Subcutaneous abdominal adipose tissue (tissue), 5 donors: Measurements from ENCODE around the gene LAMA1.
"Not testable (repeated sequence)": the region's sequence is repeated elsewhere in the genome, so short reads cannot be mapped to it uniquely, and the experiment has no call there.

Source experiments
- H3K27ac ChIP-seq: one replicate; pipeline ENCODE4 v1.7.0; 2013; ENCODE audit warnings: low read depth, mild to moderate bottlenecking, inconsistent platforms, low read length, moderate library complexity
- H3K27me3 ChIP-seq, 5 donors: one replicate each; pipeline ENCODE4 v1.7.0; 2013; ENCODE audit warnings: low read length in 5 of 5, inconsistent platforms in 1 of 5; ENCODE audit not compliant: control insufficient read depth in 5 of 5, insufficient read depth in 4 of 5
- H3K36me3 ChIP-seq, 5 donors: one replicate each; pipeline ENCODE4 v1.7.0; 2013; ENCODE audit warnings: low read length in 5 of 5; ENCODE audit not compliant: control insufficient read depth in 5 of 5, insufficient read depth in 5 of 5
- H3K4me1 ChIP-seq, 5 donors: one replicate each; pipeline ENCODE4 v1.7.0; 2013; ENCODE audit warnings: low read length in 5 of 5, mild to moderate bottlenecking in 3 of 5, moderate library complexity in 1 of 5; ENCODE audit not compliant: control insufficient read depth in 5 of 5, insufficient read depth in 5 of 5
- H3K4me3 ChIP-seq, 5 donors: one replicate each; pipeline ENCODE4 v1.7.0; 2013; ENCODE audit warnings: low read length in 5 of 5, low read depth in 1 of 5
- H3K9ac ChIP-seq, 5 donors: one replicate each; pipeline ENCODE4 v1.7.0; 2013; ENCODE audit warnings: low read length in 5 of 5, mild to moderate bottlenecking in 4 of 5, moderate library complexity in 3 of 5
- H3K9me3 ChIP-seq, 5 donors: one replicate each; pipeline ENCODE4 v1.7.0; 2013; ENCODE audit warnings: low read length in 5 of 5; ENCODE audit not compliant: control insufficient read depth in 5 of 5
- donor health status: healthy.
- donor health status: healthy.
- donor health status: healthy.
- donor health status: healthy.
- donor health status: healthy.

Gene LAMA1

GRCh38 chr18:6942742-6943141 lies 174.9 kb downstream of the LAMA1 start:
- no peaks in the 10 kb centered on the region for H3K9me3 ChIP-seq
- H3K9ac ChIP-seq: no peak overlapping the region
- peaks cover 0 to 3% (median 0%) of the 10 kb centered on the region in 5 donors for H3K27me3 ChIP-seq
- H3K27ac ChIP-seq: no peak overlapping the region
- peaks cover 0 to 4% (median 0%) of the 10 kb centered on the region in 5 donors for H3K4me1 ChIP-seq
- H3K36me3 ChIP-seq: no peaks in the 10 kb centered on the region
- no peak overlapping the region for H3K4me3 ChIP-seq

DNA sequence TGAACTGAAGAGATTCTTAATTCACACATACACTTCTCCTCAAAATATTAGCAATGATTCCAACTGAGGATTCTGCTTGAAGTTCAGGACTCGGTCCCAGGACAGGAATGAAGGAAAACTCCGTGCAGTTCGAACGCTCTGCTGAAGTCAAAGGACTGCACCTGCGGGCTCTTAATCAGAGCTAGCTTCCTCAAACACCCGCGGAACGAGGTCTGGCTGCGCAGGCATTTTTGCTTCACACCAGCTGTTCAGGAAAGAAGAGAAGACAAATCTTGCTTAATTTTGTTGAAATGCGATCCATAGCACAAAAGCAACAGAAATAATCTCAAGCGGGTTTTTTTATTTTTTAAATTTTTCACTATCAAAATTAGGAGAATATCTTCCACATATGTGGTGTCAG lies 175.6 kb downstream of the LAMA1 start:
- Histone ChIP-seq H3K4me1 (peaks cover 0 to 6% (median 0%) of the 10 kb centered on the region in 5 donors), H3K36me3 (no peaks in the 10 kb centered on the region), H3K27me3 (peaks cover 0 to 3% (median 0%) of the 10 kb centered on the region in 5 donors), H3K9me3 (no peaks in the 10 kb centered on the region), H3K27ac (no peak overlapping the region), H3K4me3 (no peak overlapping the region), H3K9ac (no peak overlapping the region)

DNA sequence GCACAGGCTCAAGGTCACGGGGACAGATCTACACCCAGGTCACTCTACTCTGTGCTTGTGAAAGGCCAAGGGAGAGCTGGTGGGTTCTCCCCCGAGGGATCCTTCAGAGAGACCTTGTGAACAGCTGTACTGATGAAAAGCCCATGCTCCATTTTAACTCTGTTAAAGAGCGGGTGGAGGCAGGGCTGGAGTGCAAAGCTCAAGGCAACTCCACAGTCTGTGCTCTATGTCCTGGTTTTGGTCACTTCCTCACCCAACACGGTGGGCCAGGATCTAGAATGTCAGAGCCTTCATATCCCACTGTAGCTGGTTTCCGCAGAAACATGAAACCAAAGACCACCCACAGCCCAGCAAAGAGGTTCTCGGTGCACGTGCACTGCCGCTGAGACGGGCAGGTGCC lies 177.1 kb downstream of the LAMA1 start:
- Histone ChIP-seq H3K9ac (no peak overlapping the region), H3K9me3 (no peaks in the 10 kb centered on the region), H3K4me3 (no peak overlapping the region), H3K27ac (no peak overlapping the region), H3K36me3 (no peaks in the 10 kb centered on the region), H3K4me1 (peaks cover 0 to 11% (median 0%) of the 10 kb centered on the region in 5 donors), H3K27me3 (peaks cover 0 to 3% (median 0%) of the 10 kb centered on the region in 5 donors)

DNA sequence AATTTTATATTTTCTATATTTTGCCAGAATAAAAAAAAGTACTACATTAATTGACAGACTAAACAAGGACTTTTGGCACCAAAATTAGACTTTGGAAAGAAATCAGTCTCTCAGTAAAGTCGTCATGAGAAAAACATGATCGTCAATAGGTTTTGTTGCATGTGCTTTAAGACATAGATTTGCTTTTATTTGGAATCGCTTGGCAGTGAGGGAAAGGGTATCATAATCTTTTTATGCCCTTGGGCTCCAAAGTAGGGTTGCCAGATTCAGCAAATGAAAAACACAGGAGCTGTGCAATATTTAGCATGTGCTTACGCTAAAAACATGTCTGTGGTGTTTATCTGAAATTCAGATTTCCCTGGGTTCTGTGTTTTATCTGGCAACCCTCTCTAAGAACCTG lies 177.6 kb downstream of the LAMA1 start:
- Histone ChIP-seq H3K36me3 (no peaks in the 10 kb centered on the region), H3K4me3 (no peak overlapping the region), H3K9me3 (peaks cover 0 to under 1% (median 0%) of the 10 kb centered on the region in 5 donors), H3K27ac (no peak overlapping the region), H3K4me1 (peaks cover 0 to 11% (median 0%) of the 10 kb centered on the region in 5 donors), H3K27me3 (peaks cover 0 to 3% (median 0%) of the 10 kb centered on the region in 5 donors), H3K9ac (no peak overlapping the region)

GRCh38 chr18:6938403-6938802 lies 179.2 kb downstream of the LAMA1 start:
- peaks cover 0 to 11% (median 0%) of the 10 kb centered on the region in 5 donors for H3K4me1 ChIP-seq
- H3K9ac ChIP-seq, H3K4me3 ChIP-seq, H3K27me3 ChIP-seq, H3K36me3 ChIP-seq, H3K9me3 ChIP-seq, H3K27ac ChIP-seq: not testable (repeated sequence)

DNA sequence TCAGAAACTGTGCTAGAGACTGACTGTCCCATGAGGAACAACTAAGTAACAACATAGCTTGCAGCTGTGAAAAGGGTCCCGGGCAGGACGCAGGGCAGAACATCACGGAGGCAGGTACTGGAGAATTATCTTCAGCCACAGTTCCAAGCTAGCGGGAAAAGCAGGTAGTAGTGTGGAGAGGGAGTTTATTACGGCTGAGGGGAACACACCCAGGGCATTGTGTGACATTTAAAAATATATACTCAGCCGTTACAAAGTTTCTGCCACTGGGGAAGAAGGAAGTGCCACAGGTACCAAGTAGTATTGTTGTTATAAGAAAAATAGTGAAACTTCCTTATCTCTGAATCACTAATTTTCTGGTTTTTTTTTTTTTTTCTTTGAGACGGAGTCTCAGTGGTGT lies 179.6 kb downstream of the LAMA1 start:
- Histone ChIP-seq H3K27ac (no peak overlapping the region), H3K9ac (no peak overlapping the region), H3K36me3 (no peaks in the 10 kb centered on the region), H3K4me1 (peaks cover 0 to 11% (median 0%) of the 10 kb centered on the region in 5 donors), H3K4me3 (peak overlapping the region in 2 of 5 donors; percentile 48 to 50), H3K9me3 (peaks cover 0 to 3% (median 0%) of the 10 kb centered on the region in 5 donors), H3K27me3 (peaks cover 0 to 3% (median 0%) of the 10 kb centered on the region in 5 donors)

- H3K27me3 ChIP-seq: no peaks in the 10 kb centered on the region
- H3K9ac ChIP-seq: no peak overlapping the region
- no peak overlapping the region for H3K4me3 ChIP-seq
- H3K9me3 ChIP-seq: peaks cover 0 to 3% (median 0%) of the 10 kb centered on the region in 5 donors
- H3K4me1 ChIP-seq: peaks cover 0 to 11% (median 0%) of the 10 kb centered on the region in 5 donors
- no peaks in the 10 kb centered on the region for H3K36me3 ChIP-seq
- no peak overlapping the region for H3K27ac ChIP-seq
These were observed 182.7 kb downstream of the LAMA1 start for GRCh38 chr18:6934859-6935258.

DNA sequence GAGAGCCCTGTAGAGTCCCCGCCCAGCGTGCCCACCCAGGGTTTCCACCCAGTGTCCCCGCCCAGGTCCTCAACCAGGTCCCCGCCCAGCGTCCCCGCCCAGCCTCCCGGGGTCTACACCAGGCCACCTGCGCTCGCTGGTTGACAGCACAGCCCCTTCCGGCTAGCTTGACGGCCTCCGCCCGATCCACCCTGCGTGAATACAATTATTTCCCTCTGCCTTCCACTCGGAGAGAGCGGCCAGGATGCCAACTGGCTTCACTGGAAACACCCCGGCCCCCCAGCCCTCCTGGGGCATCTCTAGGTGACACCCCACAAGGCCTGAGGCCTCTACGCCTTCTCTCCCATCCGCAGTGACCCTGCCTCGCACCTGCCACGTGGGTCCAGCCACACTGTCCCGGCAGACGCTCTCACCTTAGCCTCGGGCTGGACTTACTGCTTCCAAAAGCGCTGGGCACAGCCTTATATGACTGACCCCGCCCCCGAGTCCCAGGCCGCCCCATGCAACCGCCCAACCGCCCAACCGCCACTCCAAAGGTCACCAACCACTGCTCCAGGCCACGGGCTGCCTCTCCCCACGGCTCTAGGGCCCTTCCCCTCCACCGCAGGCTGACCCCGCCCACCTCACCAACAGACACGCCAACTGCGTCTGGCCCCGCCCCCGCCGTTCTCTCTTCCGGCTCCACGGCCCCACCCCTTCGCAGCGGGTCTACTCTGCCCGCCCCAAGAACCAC lies 188.1 kb downstream of the LAMA1 start:
- Histone ChIP-seq H3K27me3 (no peaks in the 10 kb centered on the region), H3K4me3 (no peak overlapping the region), H3K36me3 (no peaks in the 10 kb centered on the region), H3K4me1 (no peaks in the 10 kb centered on the region), H3K9ac (no peak overlapping the region), H3K9me3 (no peaks in the 10 kb centered on the region), H3K27ac (no peak overlapping the region)

DNA sequence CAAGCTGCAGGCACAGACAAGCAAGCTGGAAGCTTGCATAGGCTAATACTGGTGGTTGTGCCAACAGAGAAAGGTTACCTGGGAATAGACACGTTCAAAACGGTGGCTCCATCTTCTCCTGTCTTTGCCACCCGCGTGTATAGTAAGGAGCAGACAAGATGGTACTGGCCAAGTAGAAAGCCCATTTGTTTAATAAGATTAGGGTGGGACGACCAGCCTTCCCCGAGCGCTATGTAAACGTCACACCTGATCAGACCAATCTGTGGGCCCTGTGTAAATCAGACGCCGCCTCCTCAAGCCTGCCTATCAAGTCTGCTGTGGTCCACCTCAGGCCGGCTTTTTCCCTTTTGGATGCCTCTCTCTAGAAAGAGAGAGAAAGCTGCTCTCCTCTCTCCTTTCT lies 189.2 kb downstream of the LAMA1 start:
- H3K4me1 ChIP-seq: peaks cover 0 to 4% (median 0%) of the 10 kb centered on the region in 5 donors
- no peak overlapping the region for H3K4me3 ChIP-seq
- H3K27me3 ChIP-seq: no peaks in the 10 kb centered on the region
- H3K27ac ChIP-seq: no peak overlapping the region
- no peaks in the 10 kb centered on the region for H3K36me3 ChIP-seq
- no peaks in the 10 kb centered on the region for H3K9me3 ChIP-seq
- H3K9ac ChIP-seq: no peak overlapping the region

DNA sequence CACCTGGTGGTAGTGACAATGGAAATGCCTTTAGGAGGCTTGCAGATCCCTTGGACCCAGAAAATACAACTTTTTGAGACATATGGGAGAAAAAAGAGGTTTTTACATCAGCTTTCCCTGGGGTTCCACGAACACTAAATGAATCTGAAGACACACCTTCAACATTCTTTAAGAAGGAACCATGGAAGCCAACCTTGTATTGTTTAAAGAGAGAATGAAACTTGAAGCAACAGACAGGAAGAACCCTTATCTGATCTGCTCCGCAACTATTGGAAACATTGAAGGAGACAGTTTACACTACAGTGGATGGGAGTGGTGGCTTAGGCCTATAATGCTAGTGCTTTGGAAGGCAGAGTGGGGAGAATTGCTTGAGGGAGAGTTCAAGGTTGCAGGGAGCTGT lies 190.4 kb downstream of the LAMA1 start:
- Histone ChIP-seq H3K9ac (no peak overlapping the region), H3K36me3 (no peaks in the 10 kb centered on the region), H3K4me1 (peaks cover 0 to 4% (median 0%) of the 10 kb centered on the region in 5 donors), H3K27ac (no peak overlapping the region), H3K27me3 (no peaks in the 10 kb centered on the region), H3K4me3 (no peak overlapping the region), H3K9me3 (no peaks in the 10 kb centered on the region)
